HEK293 (cell line): ENCODE data around the gene TNIP1.

ENCODE experiments used
- CTCF ChIA-PET: fragments of 350-600 bp; formaldehyde crosslinking; extraction: SDS; loops from one replicate; lab custom pipeline; 2021; ENCODE audit warnings: antibody characterized with exemption; lab: Yijun Ruan, JAX
- POLR2A ChIA-PET: fragments of 300-600 bp; formaldehyde crosslinking; extraction: SDS; loops from one replicate; lab custom pipeline; 2020; ENCODE audit warnings: antibody characterized with exemption, inconsistent platforms; lab: Yijun Ruan, JAX
- H3K27ac ChIP-seq: fragments of 200-500 bp; sonication (Bioruptor generic); 2 replicates; pipeline ENCODE4 v1.5.1; 2014; ENCODE audit warnings: low read depth, low read length, control low read depth, inconsistent platforms; ENCODE audit errors: extremely low read depth
- H3K36me3 ChIP-seq, 2 experiments: fragments of 200-500 bp in 1 of 2; sonication (Bioruptor generic) in 1 of 2; 1 replicate in 1 of 2; 2 replicates in 1 of 2; pipeline ENCODE4 v1.5.1; 2014 to 2017; ENCODE audit warnings: inconsistent platforms in 2 of 2, low read length in 2 of 2; ENCODE audit not compliant: control insufficient read depth in 2 of 2, insufficient read depth in 1 of 2
- H3K4me1 ChIP-seq: fragments of 200-500 bp; sonication (Bioruptor generic); 2 replicates; pipeline ENCODE4 v1.5.1; 2014; ENCODE audit warnings: mild to moderate bottlenecking, low read length, inconsistent platforms; ENCODE audit not compliant: control insufficient read depth, insufficient read depth
- H3K4me3 ChIP-seq: 2 replicates; pipeline ENCODE4 v1.5.1; 2011; ENCODE audit warnings: low read depth, mild to moderate bottlenecking, control low read depth, low read length, moderate library complexity
- H3K9me3 ChIP-seq: fragments of 200-500 bp; sonication (Bioruptor generic); 2 replicates; pipeline ENCODE4 v1.5.1; 2014; ENCODE audit warnings: low read depth, low read length, inconsistent platforms; ENCODE audit not compliant: control insufficient read depth, insufficient read depth
- AEBP2 ChIP-seq: fragments of 450-650 bp; formaldehyde crosslinking; IDR thresholded peaks from 2 replicates; pipeline ENCODE4 v1.5.1; 2016; ENCODE audit warnings: missing biosample characterization, missing genetic modification characterization, borderline replicate concordance
- BCL11A ChIP-seq: fragments of 450-650 bp; formaldehyde crosslinking; IDR thresholded peaks from 2 replicates; pipeline ENCODE4 v1.5.1; 2016; ENCODE audit warnings: low read depth, missing biosample characterization, missing genetic modification characterization
- GLI2 ChIP-seq: fragments of 450-650 bp; formaldehyde crosslinking; IDR thresholded peaks from 2 replicates; pipeline ENCODE4; 2017; ENCODE audit warnings: missing biosample characterization, missing genetic modification characterization, low read depth, borderline replicate concordance
- REST ChIP-seq: fragments of 450-650 bp; formaldehyde crosslinking; IDR thresholded peaks from 2 replicates; pipeline ENCODE4 v1.5.1; 2016; ENCODE audit warnings: missing biosample characterization, missing genetic modification characterization
- SCRT1 ChIP-seq: fragments of 450-650 bp; formaldehyde crosslinking; IDR thresholded peaks from 2 replicates; pipeline ENCODE4 v1.5.1; 2016; ENCODE audit warnings: missing biosample characterization, missing genetic modification characterization, borderline replicate concordance
- TSHZ1 ChIP-seq: fragments of 450-650 bp; formaldehyde crosslinking; IDR thresholded peaks from 2 replicates; pipeline ENCODE4 v1.5.1; 2016; ENCODE audit warnings: missing biosample characterization, missing genetic modification characterization, borderline replicate concordance
- ZNF121 ChIP-seq: fragments of 450-650 bp; formaldehyde crosslinking; IDR thresholded peaks from 2 replicates; pipeline ENCODE4 v1.5.1; 2016; ENCODE audit warnings: missing biosample characterization, missing genetic modification characterization
- ZNF157 ChIP-seq: fragments of 450-650 bp; formaldehyde crosslinking; IDR thresholded peaks from 2 replicates; pipeline ENCODE4 v1.5.1; 2016; ENCODE audit warnings: missing biosample characterization, missing genetic modification characterization
- ZNF280C ChIP-seq: fragments of 450-650 bp; formaldehyde crosslinking; IDR thresholded peaks from 2 replicates; pipeline ENCODE4 v1.5.1; 2016; ENCODE audit warnings: missing biosample characterization, missing genetic modification characterization
- ZNF521 ChIP-seq: fragments of 450-650 bp; formaldehyde crosslinking; IDR thresholded peaks from 2 replicates; pipeline ENCODE4 v1.5.1; 2017; ENCODE audit warnings: missing biosample characterization, mild to moderate bottlenecking, missing genetic modification characterization
- ZNF544 ChIP-seq: fragments of 450-650 bp; formaldehyde crosslinking; IDR thresholded peaks from 2 replicates; pipeline ENCODE4 v1.5.0; 2017; ENCODE audit warnings: missing biosample characterization, missing genetic modification characterization
- ZNF555 ChIP-seq: fragments of 450-650 bp; formaldehyde crosslinking; conservative IDR thresholded peaks from 2 replicates; pipeline ENCODE4 v1.5.1; 2017; ENCODE audit warnings: missing biosample characterization, mild to moderate bottlenecking, missing genetic modification characterization, inconsistent platforms
- ZNF785 ChIP-seq: fragments of 450-650 bp; formaldehyde crosslinking; IDR thresholded peaks from 2 replicates; pipeline ENCODE4 v1.5.1; 2016; ENCODE audit warnings: missing biosample characterization, missing genetic modification characterization

TNIP1 gene

GRCh38 chr5:151031554-151031953 lies 49.3 kb downstream of the TNIP1 start (continued):
- TF ChIP-seq ZNF280C = no peak

GRCh38 chr5:151030379-151030778 lies 50.5 kb downstream of the TNIP1 start:
- CTCF ChIA-PET = interaction anchor here (1.1 to 1.9 kb wide), 2 partner anchors 18 to 21 kb away, joined by 4 to 8 read pairs; no protein-coding TSS in a partner anchor
- POLR2A ChIA-PET = no interaction called here
- Histone ChIP-seq H3K4me1 (no peaks in the 10 kb centered on the region), H3K27ac (no peak overlapping the region), H3K4me3 (no peak overlapping the region), H3K36me3 (peaks cover 5 to 83% of the 10 kb centered on the region in 2 experiments; a peak in 2 of 3 replicates), H3K9me3 (no peaks in the 10 kb centered on the region)
- TF ChIP-seq AEBP2 (tag by site-specific recombination) (no peak), BCL11A (no peak), ZNF521 (tag by site-specific recombination) (no peak), ZNF785 (tag by site-specific recombination) (no peak), ZNF555 (tag by site-specific recombination) (no peak), TSHZ1 (tag by site-specific recombination) (no peak)

GRCh38 chr5:151030056-151030336 lies 50.8 kb downstream of the TNIP1 start:
- ChIA-PET CTCF (interaction anchor here (1.1 kb wide), 1 partner anchor 22 kb away, joined by 4 read pairs; no protein-coding TSS in a partner anchor), POLR2A (no interaction called here)
- Histone ChIP-seq H3K27ac (no peak overlapping the region), H3K4me1 (no peaks in the 10 kb centered on the region), H3K4me3 (no peak overlapping the region), H3K36me3 (peaks cover 5 to 79% of the 10 kb centered on the region in 2 experiments; a peak in 2 of 3 replicates), H3K9me3 (no peaks in the 10 kb centered on the region)
- TF ChIP-seq GLI2 (no peak), SCRT1 (tag by site-specific recombination) (no peak), ZNF544 (tag by site-specific recombination) (no peak), REST (no peak), ZNF121 (tag by site-specific recombination) (no peak), ZNF157 (no peak)
